Mesenteric fat pad (tissue), 1 donor: ENCODE measurements around the gene PRLR. TPM values are rescaled to one million over a fixed set of nuclear protein-coding genes. Genes with fewer than 3 reads are reported as not detected.

Source experiments
- DNase-seq: peaks from one replicate; pipeline ENCODE4 v3.0.0-alpha.2; 2020; ENCODE audit warnings: low spot score
- total RNA-seq: library from RNA; stranded (reverse); fragmentation: NEBNext Ultra II Directional; extraction: Animal tissue kit (Norgen Biotek cat#: 25700); gene quantifications from one replicate; pipeline ENCODE4 v1.2.1, GENCODE V29; 2021
- donor health status: DM: yes; HTN: yes; CAD: no.

Gene PRLR
- total RNA-seq, 1 donor from 2014 or later, result 2.4 TPM

- DNase-seq, result no peak
These were observed 68.5 kb downstream of the PRLR start for GRCh38 chr5:35161652-35162273.

DNA sequence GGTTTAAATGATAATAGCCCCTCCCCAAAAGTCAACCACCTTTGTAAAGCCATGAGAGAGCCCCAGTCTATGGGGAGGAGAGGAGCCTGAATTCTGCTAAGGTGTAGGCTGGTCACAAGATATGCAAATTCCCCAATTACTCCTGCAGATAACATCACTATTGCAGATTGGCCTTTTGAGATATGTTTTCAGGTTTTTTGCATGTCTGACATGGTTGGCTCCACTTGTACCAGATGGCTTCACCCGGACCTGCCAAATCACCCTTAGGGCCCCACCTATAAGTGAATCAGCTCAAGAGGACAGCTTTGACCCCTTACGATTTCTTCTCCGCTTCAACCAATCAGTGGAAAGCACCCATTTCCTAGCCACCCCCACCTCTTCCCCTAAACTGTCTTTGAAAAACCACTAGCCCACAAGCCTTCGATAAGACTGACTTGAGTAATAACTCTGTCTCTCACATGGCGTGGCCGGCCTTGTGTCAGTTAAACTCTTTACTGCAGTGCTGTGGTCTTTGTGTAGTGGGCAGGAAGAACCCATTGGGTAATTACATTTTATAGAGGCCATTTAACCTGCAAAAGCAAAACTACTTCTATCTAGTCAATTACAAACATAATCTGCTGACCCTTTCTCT is 69.7 kb downstream of the PRLR start:
- DNase-seq, result no peak

DNA sequence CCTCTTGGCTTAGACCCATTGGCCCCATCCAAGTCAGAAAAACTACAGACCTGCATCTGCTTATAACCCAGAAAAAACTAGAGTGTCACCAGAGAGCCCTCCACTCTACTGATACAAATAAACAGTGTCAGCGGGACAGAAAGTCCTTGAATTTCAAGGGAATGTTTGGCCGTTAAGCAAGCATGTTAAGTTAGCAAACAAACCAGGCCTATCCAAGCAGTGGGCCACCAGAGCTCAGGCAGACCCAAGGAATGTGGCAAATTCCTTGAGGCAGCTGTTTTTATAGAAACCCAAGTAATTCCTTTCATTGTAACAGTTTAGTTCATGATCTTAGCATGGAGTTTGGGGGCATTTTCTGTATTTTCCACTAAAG is 70.9 kb downstream of the PRLR start:
- DNase-seq, result no peak

DNA sequence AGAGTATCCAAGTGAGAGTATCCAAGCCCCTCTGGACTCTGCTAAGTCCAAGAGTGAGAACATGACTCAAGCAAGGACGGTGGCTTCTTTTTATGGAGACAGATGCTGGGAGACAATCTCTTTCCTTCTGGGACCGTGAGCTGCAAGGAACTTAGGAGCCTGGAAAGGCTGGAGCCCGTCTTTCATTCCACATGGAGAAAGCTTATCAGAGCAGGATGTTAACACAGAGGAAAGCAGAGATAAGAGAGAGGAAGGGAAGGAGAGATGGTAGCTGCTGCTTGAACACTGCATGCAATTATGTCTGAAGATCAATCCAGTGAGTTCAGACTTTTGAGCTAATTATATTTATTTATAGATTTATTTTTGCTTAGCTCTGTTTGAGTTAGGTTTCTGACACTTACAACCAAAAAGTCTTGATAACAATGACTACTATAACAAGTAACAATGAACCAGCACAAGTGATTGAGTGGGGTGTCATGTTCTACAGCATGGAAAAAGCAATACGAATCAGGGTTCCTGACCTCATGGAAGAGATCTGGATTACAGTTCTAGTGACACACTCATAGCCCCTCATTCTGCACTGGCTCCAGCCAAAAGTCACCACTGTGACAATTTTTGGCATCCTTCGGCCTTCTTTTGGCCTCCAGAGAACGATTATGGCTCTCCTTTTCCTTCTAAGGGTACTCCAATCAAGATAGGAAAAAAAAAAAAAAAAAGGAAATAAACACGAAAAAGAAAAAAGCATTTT is 71.5 kb downstream of the PRLR start:
- no peak for DNase-seq

DNA sequence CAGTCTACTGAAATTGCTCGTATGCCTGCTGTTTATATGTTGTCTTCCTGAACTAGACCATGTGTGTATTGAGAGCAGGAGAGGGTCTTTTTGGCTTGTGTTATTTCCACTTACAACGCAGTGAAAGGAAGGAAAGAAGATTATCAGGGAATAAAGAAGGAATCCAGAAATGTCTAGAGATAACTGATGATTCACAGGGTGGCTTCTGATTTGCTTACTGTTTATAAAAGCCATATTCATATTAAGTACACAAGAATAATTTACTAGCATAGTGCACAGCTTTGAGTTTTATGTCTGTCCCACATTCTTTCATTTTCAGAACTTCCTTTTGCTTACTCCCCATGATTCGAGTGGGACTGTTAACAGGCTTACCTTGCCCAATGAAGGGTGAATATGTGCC is 72.1 kb downstream of the PRLR start:
- DNase-seq, result no peak

DNA sequence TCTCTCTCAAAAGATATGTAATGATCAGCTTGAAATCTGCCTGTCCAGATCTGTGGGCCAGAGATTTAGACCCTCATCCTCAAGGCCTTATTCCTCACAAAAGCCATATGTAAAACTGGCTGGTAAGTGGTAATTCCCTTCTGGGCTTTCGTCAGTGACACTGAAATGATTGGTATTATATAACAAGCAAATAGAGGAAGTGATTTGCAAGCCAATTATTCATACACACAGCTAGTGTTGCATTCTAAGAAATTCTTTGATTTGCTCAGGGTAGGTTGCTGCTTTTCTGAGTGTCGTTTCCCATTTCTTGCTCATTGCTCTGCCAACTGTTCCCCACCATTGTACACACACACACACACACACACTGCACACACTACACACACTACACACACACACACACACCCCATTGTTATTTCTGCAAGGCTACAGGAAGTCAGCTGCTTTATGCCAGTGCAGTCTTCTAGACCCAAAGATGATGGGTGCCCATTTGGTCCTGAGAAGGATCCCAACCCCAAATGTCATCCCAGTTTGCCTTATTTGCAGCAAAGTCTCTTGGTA is 76.8 kb downstream of the PRLR start:
- no peak for DNase-seq

GRCh38 chr5:35152733-35153132 is 77.6 kb downstream of the PRLR start:
- no peak for DNase-seq

- no peak for DNase-seq
These were observed 79.0 kb downstream of the PRLR start for GRCh38 chr5:35151146-35151920.

- no peak for DNase-seq
These were observed 81.2 kb downstream of the PRLR start for GRCh38 chr5:35149041-35149440.

GRCh38 chr5:35146406-35146805 is 83.9 kb downstream of the PRLR start:
- no peak for DNase-seq

- DNase-seq, result no peak
These were observed 84.5 kb downstream of the PRLR start for GRCh38 chr5:35145691-35146317.

GRCh38 chr5:35145012-35145411 is 85.3 kb downstream of the PRLR start:
- DNase-seq, result no peak

DNA sequence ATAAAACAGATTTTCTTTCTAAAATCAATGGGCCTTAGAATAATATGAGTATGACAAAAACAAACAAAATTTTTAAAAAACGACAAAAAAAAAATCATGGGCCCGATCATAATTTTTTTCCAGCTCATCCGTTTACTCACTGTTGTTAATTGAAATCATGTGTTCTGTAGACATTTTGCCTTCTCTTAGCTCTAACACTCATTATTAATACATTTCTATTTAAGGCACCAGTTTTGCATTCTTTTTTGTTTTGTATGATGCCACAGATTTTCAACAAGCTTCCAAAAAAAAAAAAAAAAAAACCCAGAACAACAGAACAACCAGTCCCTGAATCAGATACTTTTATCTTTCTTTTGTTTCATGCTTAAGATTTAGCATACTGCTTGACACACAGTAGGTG is 86.4 kb downstream of the PRLR start:
- no peak for DNase-seq

DNA sequence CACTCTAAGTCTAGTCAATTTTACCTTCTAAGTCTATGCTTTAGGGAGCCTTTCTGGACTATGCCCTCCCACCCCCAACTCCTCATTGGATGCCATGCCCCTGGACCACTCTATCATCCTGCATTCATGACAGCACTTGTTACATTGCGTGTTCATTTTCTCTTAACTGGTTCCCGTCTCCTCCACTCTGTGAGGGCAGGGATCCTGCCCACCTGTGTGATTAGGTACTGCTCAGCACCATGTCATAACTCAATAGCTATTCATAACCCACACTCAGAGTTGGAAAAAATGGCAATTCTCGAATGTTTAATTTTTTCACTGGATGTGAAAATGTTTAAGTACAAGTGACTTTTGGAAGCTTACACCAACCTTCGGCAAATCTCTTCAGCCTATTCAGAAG is 88.5 kb downstream of the PRLR start:
- DNase-seq, result no peak

DNA sequence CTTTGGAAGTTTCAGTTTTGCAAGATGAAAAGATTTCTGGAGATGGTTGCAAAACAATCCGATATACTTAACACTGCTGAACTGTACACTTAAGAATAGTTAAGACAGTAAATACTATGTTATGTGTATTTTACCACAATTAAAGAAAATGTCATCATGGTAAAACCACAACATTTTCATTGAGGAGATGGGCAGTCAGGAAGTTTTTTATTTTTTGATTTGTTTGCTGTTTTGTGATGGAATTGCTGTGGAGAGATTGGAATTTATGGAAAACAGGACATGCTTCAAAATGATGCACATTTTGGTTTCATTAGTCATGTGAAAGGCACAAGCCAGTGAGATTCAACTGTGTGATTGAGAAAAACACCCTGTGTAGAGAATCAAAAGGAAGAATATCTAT is 92.1 kb downstream of the PRLR start:
- DNase-seq, result no peak

DNA sequence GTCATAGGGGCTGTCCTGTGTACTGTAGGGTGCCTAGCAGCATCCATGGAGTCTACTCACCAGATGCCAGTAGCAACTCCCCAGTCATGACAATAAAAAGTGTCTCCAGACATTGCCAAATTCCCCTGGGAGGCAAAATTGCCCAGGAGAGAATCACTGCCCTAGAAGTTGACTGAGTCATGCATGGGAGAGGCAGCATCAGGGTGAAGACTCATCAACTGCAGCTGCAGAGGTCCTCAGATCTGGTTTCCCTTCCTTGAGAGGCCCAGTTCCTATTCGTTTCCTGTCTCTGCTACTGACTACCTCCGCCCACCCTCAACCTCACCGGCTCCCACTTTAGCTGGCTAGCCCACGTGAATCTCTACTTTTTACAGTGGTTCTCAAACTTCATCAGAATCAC is 93.9 kb downstream of the PRLR start:
- DNase-seq, result no peak

GRCh38 chr5:35135239-35135700 is 95.0 kb downstream of the PRLR start:
- no peak for DNase-seq

DNA sequence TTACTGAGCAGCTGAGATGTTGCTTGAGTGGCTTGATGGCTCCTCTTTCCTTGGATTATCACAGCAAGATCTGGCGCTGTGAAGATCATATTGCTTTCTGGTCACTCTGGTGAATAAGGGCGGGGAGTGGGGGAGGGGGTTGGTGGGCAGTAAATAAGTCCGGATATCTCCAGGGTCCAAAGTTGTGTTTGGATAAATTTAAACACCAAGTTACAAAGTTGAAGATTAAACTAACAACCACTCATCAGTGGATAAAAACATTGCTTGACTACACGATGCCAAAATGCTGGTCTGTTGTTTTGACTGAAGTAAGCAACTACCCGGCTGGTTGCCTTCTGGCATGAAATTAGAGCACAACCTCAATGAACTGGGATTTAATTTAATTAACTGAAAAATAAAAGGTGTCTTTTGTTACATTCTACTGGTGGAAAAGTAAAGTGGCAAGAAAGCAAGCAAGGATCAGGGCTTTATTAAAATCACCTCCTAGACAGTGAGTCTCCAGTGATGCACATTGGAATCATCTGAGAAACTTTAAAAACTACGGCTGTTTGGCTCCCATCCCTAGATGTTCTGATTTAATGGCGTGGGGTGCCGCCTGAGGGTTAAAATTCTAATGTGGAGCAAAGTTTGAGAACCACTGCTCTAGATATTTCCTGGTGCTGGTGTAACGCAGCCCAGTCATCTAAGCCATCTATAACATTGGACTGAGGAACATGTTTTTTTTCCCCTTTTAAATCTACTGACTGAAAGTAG is 95.8 kb downstream of the PRLR start:
- no peak for DNase-seq

DNA sequence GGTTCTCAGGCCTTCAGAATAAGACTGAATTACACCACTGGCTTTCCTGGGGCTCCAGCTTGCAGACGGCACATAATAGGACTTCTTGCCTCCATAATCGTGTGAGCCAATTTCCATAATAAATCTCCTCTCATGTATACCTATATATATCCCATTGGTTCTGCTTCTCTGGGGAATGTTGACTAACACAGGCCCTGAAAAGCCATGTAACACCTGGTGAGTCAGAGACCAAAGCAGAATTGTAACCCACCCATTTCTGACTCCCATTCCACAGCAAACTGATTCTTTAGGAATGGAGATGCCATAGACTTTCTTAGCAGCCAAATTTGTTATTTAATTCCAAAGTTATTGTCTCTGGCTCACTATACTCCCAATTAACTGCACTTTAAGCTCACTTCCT is 97.1 kb downstream of the PRLR start:
- no peak for DNase-seq

- no peak for DNase-seq
These were observed 98.6 kb downstream of the PRLR start for GRCh38 chr5:35131723-35132122.
